Fibroblast of lung (primary cell): ENCODE measurements around the gene NIPAL3. TPM values are rescaled to one million over a fixed set of nuclear protein-coding genes. Genes with fewer than 3 reads are reported as not detected.

ENCODE experiments used
- DNase-seq, 2 donors: peaks; one replicate each; pipeline versions ENCODE4 v3.0.0 to v3.0.0-alpha.2; 2010; ENCODE audit warnings: low read depth in 2 of 2
- H2AFZ ChIP-seq: 2 replicates; pipeline ENCODE4 v1.5.1; 2012; ENCODE audit warnings: low read length, control low read depth, inconsistent platforms
- H3K27ac ChIP-seq: 2 replicates; pipeline ENCODE4 v1.5.1; 2011; ENCODE audit warnings: low read length, control low read depth; ENCODE audit not compliant: insufficient read depth
- H3K27me3 ChIP-seq: 2 replicates; pipeline ENCODE4 v1.5.1; 2011; ENCODE audit warnings: mild to moderate bottlenecking, low read length; ENCODE audit not compliant: control insufficient read depth, insufficient read depth
- H3K36me3 ChIP-seq: 2 replicates; pipeline ENCODE4 v1.5.1; 2011; ENCODE audit warnings: low read length; ENCODE audit not compliant: control insufficient read depth, insufficient read depth
- H3K4me1 ChIP-seq: 2 replicates; pipeline ENCODE4 v1.5.1; 2011; ENCODE audit warnings: low read length; ENCODE audit not compliant: control insufficient read depth, insufficient read depth; ENCODE audit errors: extremely low read depth
- H3K4me2 ChIP-seq: 2 replicates; pipeline ENCODE4 v1.5.1; 2011; ENCODE audit warnings: low read length, control low read depth; ENCODE audit not compliant: insufficient read depth; ENCODE audit errors: extremely low read depth
- H3K4me3 ChIP-seq, 4 experiments: fragments of 200-600 bp in 1 of 4; sonication (generic) in 1 of 4; replicated peaks in 1 of 4; 2 replicates each; pipeline ENCODE4 v1.5.1; 2011 to 2016; ENCODE audit warnings: low read length in 4 of 4, low read depth in 3 of 4, mild to moderate bottlenecking in 3 of 4, control low read depth in 2 of 4, inconsistent platforms in 1 of 4, mixed read lengths in 1 of 4; ENCODE audit not compliant: insufficient read depth in 1 of 4; ENCODE audit errors: control extremely low read depth in 1 of 4
- H3K79me2 ChIP-seq: 2 replicates; pipeline ENCODE4 v1.5.1; 2012; ENCODE audit warnings: mild to moderate bottlenecking, low read length, inconsistent platforms; ENCODE audit not compliant: control insufficient read depth, insufficient read depth
- H3K9ac ChIP-seq: 2 replicates; pipeline ENCODE4 v1.5.1; 2011; ENCODE audit warnings: mild to moderate bottlenecking, low read length, control low read depth; ENCODE audit not compliant: insufficient read depth
- H3K9me3 ChIP-seq: 2 replicates; pipeline ENCODE4 v1.5.1; 2012; ENCODE audit warnings: low read depth, low read length; ENCODE audit not compliant: control insufficient read depth, insufficient read depth
- H4K20me1 ChIP-seq: 2 replicates; pipeline ENCODE4 v1.5.1; 2011; ENCODE audit warnings: low read length; ENCODE audit not compliant: control insufficient read depth, insufficient read depth; ENCODE audit errors: extremely low read depth
- EZH2 ChIP-seq: IDR thresholded peaks from 2 replicates; pipeline ENCODE4 v1.5.1; 2012; ENCODE audit warnings: low read length, control low read depth, mild to moderate bottlenecking; ENCODE audit errors: missing control alignments
- polyA plus RNA-seq, 2 donors: library from polyadenylated mRNA; depleted of rRNA in 1 of 2; stranded (reverse) in 1 of 2; unstranded in 1 of 2; fragments of >200 nt; gene quantifications; 2 replicates each; pipeline ENCODE4 v1.2.1, GENCODE V29; 2011 to 2012; ENCODE audit warnings: missing spikeins in 1 of 2
- total RNA-seq: library from RNA; depleted of rRNA; stranded (reverse); fragments of >200 nt; gene quantifications from 2 replicates; pipeline ENCODE4 v1.2.1, GENCODE V29; 2014
- TF ChIP-seq, protein P1 (sequence below), 2 donors: IDR thresholded peaks in 1 of 2; conservative IDR thresholded peaks in 1 of 2; 1 replicate in 1 of 2; 2 replicates in 1 of 2; pipeline ENCODE4 v1.5.1; 2011 to 2012; ENCODE audit warnings: low read length in 2 of 2, control low read depth in 1 of 2, inconsistent platforms in 1 of 2, low read depth in 1 of 2, mild to moderate bottlenecking in 1 of 2

NIPAL3 gene
- total and polyA plus RNA-seq, 2 donors (not counting 1 experiment from before 2014, with no cell fraction given): 65.3 to 85.2 TPM

DNA sequence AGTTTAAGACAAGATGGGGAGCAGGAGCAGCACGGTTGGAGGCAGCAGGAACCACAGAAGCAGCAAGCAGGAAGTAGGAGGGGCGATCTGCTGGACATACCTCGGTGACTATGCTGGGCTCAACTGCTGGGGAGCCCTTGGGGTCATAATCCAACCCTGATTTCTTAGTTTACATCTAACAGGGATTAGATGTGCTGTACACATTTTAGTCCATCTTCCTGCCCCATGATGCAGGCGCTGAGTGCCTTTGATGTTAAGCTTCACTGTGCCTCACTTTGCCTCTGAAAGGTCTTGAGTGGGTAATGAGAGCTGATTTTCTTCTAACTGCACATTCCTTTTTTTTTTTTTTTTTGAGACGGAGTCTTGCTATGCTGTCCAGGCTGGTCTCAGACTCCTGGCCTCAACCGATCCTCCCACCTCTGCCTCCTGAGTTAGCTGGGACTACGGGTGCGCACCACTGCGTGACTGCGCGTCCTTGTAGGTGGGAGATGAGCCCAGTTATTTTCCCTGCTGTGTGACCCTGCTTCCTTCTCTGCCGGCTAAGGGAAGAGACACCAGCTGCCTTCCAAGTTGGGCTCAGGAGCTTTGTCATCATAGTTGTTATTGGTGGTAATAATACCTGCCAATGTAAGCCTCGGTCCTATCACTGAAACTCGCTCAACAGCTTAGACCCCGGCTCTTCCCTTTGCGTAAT is 85.9 kb downstream of the NIPAL3 start:
- Histone ChIP-seq H2AFZ (peak overlapping the region; percentile 75), H3K4me2 (peak overlapping the region; percentile 88), H3K27me3 (no peaks in the 10 kb centered on the region), H3K36me3 (no peaks in the 10 kb centered on the region), H3K9me3 (no peaks in the 10 kb centered on the region), H3K4me1 (peaks cover 2% of the 10 kb centered on the region), H4K20me1 (no peaks in the 10 kb centered on the region), H3K79me2 (no peaks in the 10 kb centered on the region), H3K27ac (peak overlapping the region; percentile 52), H3K4me3 (peak overlapping the region; percentile 63 to 80 (median 74)), H3K9ac (no peak overlapping the region)
- TF ChIP-seq EZH2: no peak
- TF ChIP-seq, protein P1, sequence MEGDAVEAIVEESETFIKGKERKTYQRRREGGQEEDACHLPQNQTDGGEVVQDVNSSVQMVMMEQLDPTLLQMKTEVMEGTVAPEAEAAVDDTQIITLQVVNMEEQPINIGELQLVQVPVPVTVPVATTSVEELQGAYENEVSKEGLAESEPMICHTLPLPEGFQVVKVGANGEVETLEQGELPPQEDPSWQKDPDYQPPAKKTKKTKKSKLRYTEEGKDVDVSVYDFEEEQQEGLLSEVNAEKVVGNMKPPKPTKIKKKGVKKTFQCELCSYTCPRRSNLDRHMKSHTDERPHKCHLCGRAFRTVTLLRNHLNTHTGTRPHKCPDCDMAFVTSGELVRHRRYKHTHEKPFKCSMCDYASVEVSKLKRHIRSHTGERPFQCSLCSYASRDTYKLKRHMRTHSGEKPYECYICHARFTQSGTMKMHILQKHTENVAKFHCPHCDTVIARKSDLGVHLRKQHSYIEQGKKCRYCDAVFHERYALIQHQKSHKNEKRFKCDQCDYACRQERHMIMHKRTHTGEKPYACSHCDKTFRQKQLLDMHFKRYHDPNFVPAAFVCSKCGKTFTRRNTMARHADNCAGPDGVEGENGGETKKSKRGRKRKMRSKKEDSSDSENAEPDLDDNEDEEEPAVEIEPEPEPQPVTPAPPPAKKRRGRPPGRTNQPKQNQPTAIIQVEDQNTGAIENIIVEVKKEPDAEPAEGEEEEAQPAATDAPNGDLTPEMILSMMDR (conservative IDR thresholded peaks at IDR 0.05 in 1 of 2, IDR thresholded peaks at IDR 0.05 in 1 of 2; ENCODE audit: low read depth in 1 of 2, low read length in 2 of 2): no peak
- DNase-seq: no peak

DNA sequence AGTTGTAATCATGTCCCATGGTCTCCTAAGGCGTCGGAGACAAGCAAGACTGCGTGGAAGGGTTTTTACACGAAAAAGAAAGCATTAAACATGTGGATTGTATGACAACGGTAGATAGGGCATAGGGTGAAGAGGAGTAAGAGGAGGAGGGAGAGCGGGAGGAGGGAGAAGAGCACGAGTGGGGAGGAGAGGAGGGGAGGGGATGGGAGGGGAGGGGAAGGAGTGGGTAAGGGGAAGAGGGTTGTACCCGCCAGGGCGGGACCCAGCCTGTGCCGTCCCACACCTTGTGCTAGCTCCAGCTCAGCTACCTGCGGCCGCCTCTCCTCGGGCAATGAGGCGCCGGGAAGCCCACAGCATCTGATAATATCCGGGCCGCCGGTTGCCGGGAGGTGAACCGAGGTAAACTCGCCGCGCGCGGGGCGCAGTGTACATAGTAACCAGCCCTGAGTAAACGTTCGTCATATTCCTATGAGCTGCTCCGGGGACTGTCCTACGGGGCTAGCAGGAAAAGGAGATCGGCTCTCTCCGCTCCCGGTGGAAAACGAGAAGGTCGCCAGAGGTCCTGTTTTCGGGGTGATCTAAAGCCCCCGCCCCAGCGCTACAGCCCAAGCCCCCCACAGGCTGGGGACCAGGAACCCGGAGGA is 86.6 kb downstream of the NIPAL3 start:
- no peak for TF ChIP-seq EZH2
- TF ChIP-seq, protein P1 (conservative IDR thresholded peaks at IDR 0.05 in 1 of 2, IDR thresholded peaks at IDR 0.05 in 1 of 2; ENCODE audit: low read depth in 1 of 2, low read length in 2 of 2): no peak
- H2AFZ ChIP-seq: peak overlapping the region; percentile 75
- no peaks in the 10 kb centered on the region for H3K36me3 ChIP-seq
- H3K79me2 ChIP-seq: no peaks in the 10 kb centered on the region
- H3K9ac ChIP-seq: peak overlapping the region; percentile 69
- H3K27ac ChIP-seq: peak overlapping the region; percentile 52
- peak; percentile 42 to 61 for DNase-seq
- no peaks in the 10 kb centered on the region for H3K9me3 ChIP-seq
- H3K27me3 ChIP-seq: no peaks in the 10 kb centered on the region
- H3K4me1 ChIP-seq: peaks cover 2% of the 10 kb centered on the region
- H4K20me1 ChIP-seq: no peaks in the 10 kb centered on the region
- H3K4me2 ChIP-seq: peak overlapping the region; percentile 88
- H3K4me3 ChIP-seq: peak overlapping the region; percentile 63 to 80 (median 74)

DNA sequence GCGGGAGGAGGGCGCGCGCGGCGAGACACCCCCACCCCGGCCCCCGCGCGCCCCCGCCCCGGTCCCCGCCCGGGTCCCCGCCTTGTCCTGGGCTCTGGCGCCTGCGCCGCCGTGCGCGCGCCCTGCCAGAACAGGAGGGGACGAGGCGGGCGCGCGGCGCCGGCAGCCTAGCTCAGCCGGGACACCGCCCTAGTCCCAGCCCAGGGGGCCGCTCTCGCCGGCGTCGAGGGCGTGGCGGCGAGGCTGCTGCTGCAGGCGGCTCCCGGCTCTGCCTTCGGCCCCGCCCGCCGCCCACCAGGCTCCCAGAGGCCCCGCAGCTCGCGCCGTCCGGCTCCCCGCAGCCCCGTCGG is 87.1 kb downstream of the NIPAL3 start, which contains the start of gene RCAN3:
Gene RCAN3 (plus strand): TSS at position 128 of the 350 bp plus-strand sequence. CDS start 11,537 bp downstream, outside the sequence.
- TF ChIP-seq, protein P1 (conservative IDR thresholded peaks at IDR 0.05 in 1 of 2, IDR thresholded peaks at IDR 0.05 in 1 of 2; ENCODE audit: low read depth in 1 of 2, low read length in 2 of 2): no peak
- no peak for TF ChIP-seq EZH2
- H3K79me2 ChIP-seq: no peaks in the 10 kb centered on the region
- DNase-seq: peak; percentile 70 to 83
- peak within 1 kb of the TSS; percentile 69 for H3K9ac ChIP-seq
- H3K9me3 ChIP-seq: no peaks in the 10 kb centered on the region
- no peaks in the 10 kb centered on the region for H3K36me3 ChIP-seq
- no peaks in the 10 kb centered on the region for H3K27me3 ChIP-seq
- H3K27ac ChIP-seq: peak within 1 kb of the TSS; percentile 52
- peaks cover 2% of the 10 kb centered on the region for H3K4me1 ChIP-seq
- peak within 1 kb of the TSS; percentile 73 to 80 (median 76) for H3K4me3 ChIP-seq
- peak within 1 kb of the TSS; percentile 93 for H3K4me2 ChIP-seq
- H4K20me1 ChIP-seq: no peaks in the 10 kb centered on the region
- peak within 1 kb of the TSS; percentile 81 for H2AFZ ChIP-seq
